IMR-90 (cell line): ENCODE data around the gene VPS8. TPM values are rescaled to one million over a fixed set of nuclear protein-coding genes. Genes with fewer than 3 reads are reported as not detected.

Experiments
- ATAC-seq: fragments of 200-7000 bp; cut with Tn5 transposase; 2 replicates; pipeline ENCODE4 v1.9.1; 2020; ENCODE audit warnings: low read depth, mild to moderate bottlenecking, moderate library complexity
- BruUV-seq: library from RNA; stranded (reverse); fragments of 400-500 nt; replicated peaks from 2 replicates; lab custom pipeline; 2021; lab: Mats Ljungman, UMichigan
- CTCF ChIA-PET: fragments of 300-600 bp; formaldehyde crosslinking; extraction: SDS; loops from one replicate; lab custom pipeline; 2021; ENCODE audit warnings: antibody characterized with exemption; lab: Yijun Ruan, JAX
- POLR2A ChIA-PET: fragments of 300-600 bp; sonication (Branson Sonifier 250); formaldehyde crosslinking; loops from one replicate; lab custom pipeline; 2022; ENCODE audit warnings: antibody characterized with exemption; ENCODE audit not compliant: unreplicated experiment; lab: Charles Lee
- DNase-seq: peaks from one replicate; pipeline ENCODE4 v3.0.0; 2013
- H2AFZ ChIP-seq: replicated peaks from 2 replicates; pipeline ENCODE3; 2013; ENCODE audit warnings: low read length, mild to moderate bottlenecking; ENCODE audit not compliant: poor library complexity
- H2AK5ac ChIP-seq: 2 replicates; pipeline ENCODE4 v1.6.1; 2013; ENCODE audit warnings: low read depth, low read length, inconsistent platforms
- H2AK9ac ChIP-seq: replicated peaks from 2 replicates; pipeline ENCODE3; 2013; ENCODE audit warnings: mild to moderate bottlenecking, low read depth, low read length, moderate library complexity; ENCODE audit not compliant: poor library complexity
- H2BK120ac ChIP-seq: 2 replicates; pipeline ENCODE4 v1.6.1; 2013; ENCODE audit warnings: low read depth, low read length, inconsistent platforms
- H2BK15ac ChIP-seq: 3 replicates; pipeline ENCODE4 v1.6.1; 2013; ENCODE audit warnings: low read depth, low read length, inconsistent platforms
- H2BK20ac ChIP-seq: 2 replicates; pipeline ENCODE4 v1.6.1; 2013; ENCODE audit warnings: low read depth, mild to moderate bottlenecking, inconsistent platforms, low read length, moderate library complexity
- H2BK5ac ChIP-seq: 2 replicates; pipeline ENCODE4 v1.6.1; 2013; ENCODE audit warnings: mild to moderate bottlenecking, low read depth, low read length, inconsistent platforms; ENCODE audit not compliant: poor library complexity, severe bottlenecking
- H3K14ac ChIP-seq: replicated peaks from 2 replicates; pipeline ENCODE4 v1.6.1; 2013; ENCODE audit warnings: low read depth, low read length, inconsistent platforms
- H3K18ac ChIP-seq: 2 replicates; pipeline ENCODE4 v1.6.1; 2013; ENCODE audit warnings: low read depth, low read length, control low read depth
- H3K23ac ChIP-seq: 2 replicates; pipeline ENCODE4 v1.6.1; 2013; ENCODE audit warnings: low read depth, low read length, inconsistent platforms
- H3K27ac ChIP-seq: 2 replicates; pipeline ENCODE4 v1.5.1; 2013; ENCODE audit warnings: mild to moderate bottlenecking, control low read depth, low read length; ENCODE audit not compliant: insufficient read depth
- H3K27me3 ChIP-seq: 2 replicates; pipeline ENCODE4 v1.6.1; 2013; ENCODE audit warnings: low read length; ENCODE audit not compliant: control insufficient read depth, insufficient read depth
- H3K36me3 ChIP-seq: 2 replicates; pipeline ENCODE4 v1.6.1; 2013; ENCODE audit warnings: low read length, mixed read lengths; ENCODE audit not compliant: control insufficient read depth, insufficient read depth
- H3K4ac ChIP-seq: 2 replicates; pipeline ENCODE4 v1.6.1; 2013; ENCODE audit warnings: low read depth, low read length, inconsistent platforms
- H3K4me1 ChIP-seq: 2 replicates; pipeline ENCODE4 v1.6.1; 2013; ENCODE audit warnings: low read length, mixed read lengths; ENCODE audit not compliant: control insufficient read depth, insufficient read depth
- H3K4me2 ChIP-seq: 2 replicates; pipeline ENCODE4 v1.6.1; 2013; ENCODE audit warnings: low read depth, mild to moderate bottlenecking, control low read depth, low read length, moderate library complexity
- H3K4me3 ChIP-seq: 2 replicates; pipeline ENCODE4 v1.5.1; 2013; ENCODE audit warnings: low read depth, mild to moderate bottlenecking, control low read depth, low read length, moderate library complexity; ENCODE audit not compliant: insufficient read depth
- H3K56ac ChIP-seq: 2 replicates; pipeline ENCODE4 v1.6.1; 2013; ENCODE audit warnings: low read length, inconsistent platforms; ENCODE audit not compliant: insufficient read depth; ENCODE audit errors: extremely low read depth
- H3K79me1 ChIP-seq, 2 experiments: 2 replicates each; pipeline ENCODE4 v1.6.1; 2013; ENCODE audit warnings: low read length in 2 of 2, inconsistent platforms in 1 of 2, low read depth in 1 of 2
- H3K9ac ChIP-seq: 2 replicates; pipeline ENCODE4 v1.6.1; 2013; ENCODE audit warnings: low read depth, low read length, control low read depth
- H3K9me1 ChIP-seq: 2 replicates; pipeline ENCODE4 v1.6.1; 2013; ENCODE audit warnings: low read length, inconsistent platforms; ENCODE audit not compliant: insufficient read depth
- H3K9me3 ChIP-seq: 2 replicates; pipeline ENCODE4 v1.6.1; 2013; ENCODE audit warnings: low read length; ENCODE audit not compliant: control insufficient read depth, insufficient read depth
- H4K20me1 ChIP-seq: 2 replicates; pipeline ENCODE4 v1.6.1; 2013; ENCODE audit warnings: low read length, inconsistent platforms; ENCODE audit not compliant: insufficient read depth
- H4K5ac ChIP-seq: 2 replicates; pipeline ENCODE4 v1.6.1; 2013; ENCODE audit warnings: mild to moderate bottlenecking, low read depth, low read length, control low read depth
- H4K8ac ChIP-seq, 2 experiments: 2 replicates each; pipeline ENCODE4 v1.6.1; 2013; ENCODE audit warnings: low read depth in 2 of 2, low read length in 2 of 2, control low read depth in 1 of 2, inconsistent platforms in 1 of 2
- H4K91ac ChIP-seq: 2 replicates; pipeline ENCODE4 v1.6.1; 2013; ENCODE audit warnings: low read depth, low read length, inconsistent platforms; ENCODE audit not compliant: insufficient read depth
- BHLHE40 ChIP-seq: fragments of 150-350 bp; IDR thresholded peaks from 2 replicates; pipeline ENCODE4 v1.6.1; 2016; ENCODE audit warnings: mild to moderate bottlenecking, low read depth, low read length
- CEBPB ChIP-seq: IDR thresholded peaks from 2 replicates; pipeline ENCODE4 v1.6.1; 2012; ENCODE audit warnings: low read depth, low read length, improper control_type of control experiment
- CTCF ChIP-seq: conservative IDR thresholded peaks from 2 replicates; pipeline ENCODE4 v1.5.1; 2012; ENCODE audit warnings: mild to moderate bottlenecking, low read depth, low read length, improper control_type of control experiment
- FOS ChIP-seq: fragments of 150-350 bp; IDR thresholded peaks from 2 replicates; pipeline ENCODE4 v1.6.1; 2016; ENCODE audit warnings: low read depth, low read length
- MAFK ChIP-seq: IDR thresholded peaks from 2 replicates; pipeline ENCODE4 v1.6.1; 2012; ENCODE audit warnings: low read depth, low read length, improper control_type of control experiment
- MXI1 ChIP-seq: IDR thresholded peaks from 2 replicates; pipeline ENCODE4 v1.6.1; 2012; ENCODE audit warnings: low read depth, mild to moderate bottlenecking, low read length, moderate library complexity, borderline replicate concordance
- RAD21 ChIP-seq: IDR thresholded peaks from 2 replicates; pipeline ENCODE4 v1.6.1; 2012; ENCODE audit warnings: low read length, improper control_type of control experiment
- RCOR1 ChIP-seq: IDR thresholded peaks from 2 replicates; pipeline ENCODE4 v1.6.1; 2012; ENCODE audit warnings: mild to moderate bottlenecking, low read length, improper control_type of control experiment; ENCODE audit not compliant: insufficient replicate concordance
- SMC3 ChIP-seq: fragments of 150-350 bp; IDR thresholded peaks from 2 replicates; pipeline ENCODE4 v1.6.1; 2016; ENCODE audit warnings: low read depth, mild to moderate bottlenecking, antibody characterized with exemption, low read length, moderate library complexity
- WGBS, 2 experiments: methylation state at CpG; one replicate each; pipeline versions ENCODE4 v1.1.5 to v1.1.7; 2013; ENCODE audit warnings: missing lambda C conversion rate in 2 of 2; ENCODE audit not compliant: insufficient read length in 1 of 2; ENCODE audit errors: extremely low coverage in 2 of 2; 5-methylcytosine and 5-hydroxymethylcytosine counted together
- dilution Hi-C: fragments of 300-500 bp; cut with HindIII; formaldehyde crosslinking; loops from one replicate; pipeline ENCODE4 v1.14.3; 2018; ENCODE audit warnings: low sequenced_read_pairs; ENCODE audit not compliant: unreplicated experiment
- in situ Hi-C: fragments of 300-500 bp; cut with MboI; formaldehyde crosslinking; loops from 3 replicates; pipeline ENCODE4 v1.14.3; 2019; ENCODE audit warnings: low sequenced_read_pairs, inconsistent platforms, mixed read lengths
- intact Hi-C: fragments of 100-400 bp; cut with micrococcal nuclease; formaldehyde crosslinking; loops from 2 replicates; pipeline ENCODE4 v1.10.0; 2022
- polyA plus RNA-seq, 3 experiments: library from polyadenylated mRNA; depleted of rRNA; stranded (reverse); fragments of >200 nt; gene quantifications; 2 replicates each; pipeline ENCODE4 v1.2.3, GENCODE V29; 2012; ENCODE audit warnings: low replicate concordance in 1 of 3
- total RNA-seq: library from RNA; depleted of rRNA; stranded (reverse); fragments of >200 nt; gene quantifications from 2 replicates; pipeline ENCODE4 v1.2.3, GENCODE V29; 2012
- TF ChIP-seq, protein P1 (sequence below): fragments of 150-350 bp; IDR thresholded peaks from 2 replicates; pipeline ENCODE4 v1.6.1; 2016; ENCODE audit warnings: low read depth, mild to moderate bottlenecking, low read length, moderate library complexity, borderline replicate concordance
- TF ChIP-seq, protein P2 (sequence below): fragments of 150-350 bp; IDR thresholded peaks from 2 replicates; pipeline ENCODE4 v1.6.1; 2017; ENCODE audit warnings: mild to moderate bottlenecking, antibody characterized with exemption, low read length, low read depth

VPS8 gene
- total and polyA plus RNA-seq, 2 of the 4 experiments (the other 2 are of a cell fraction): 14.0 to 56.1 TPM

GRCh38 chr3:184806567-184807271 is 5.2 kb upstream of the VPS8 start:
- no peak overlapping the region for H3K9ac ChIP-seq
- POLR2A ChIA-PET: no interaction called here
- no peak overlapping the region for H3K4ac ChIP-seq
- no peak overlapping the region for H2AK9ac ChIP-seq
- H3K18ac ChIP-seq: no peak overlapping the region
- CTCF ChIA-PET: no interaction called here
- dilution Hi-C loops: no loop called here
- no peak overlapping the region for H2BK20ac ChIP-seq
- H4K5ac ChIP-seq: no peak overlapping the region
- H3K56ac ChIP-seq: no peak overlapping the region
- DNase-seq: no peak
- no peak overlapping the region for H4K8ac ChIP-seq
- H3K4me2 ChIP-seq: no peak overlapping the region
- H2AFZ ChIP-seq: no peak overlapping the region
- H2AK5ac ChIP-seq: no peak overlapping the region
- no peak overlapping the region for H2BK5ac ChIP-seq
- TF ChIP-seq MXI1 (no peak), CTCF (no peak), RCOR1 (no peak), MAFK (no peak), RAD21 (no peak), FOS (no peak), CEBPB (no peak), BHLHE40 (no peak), SMC3 (no peak)
- TF ChIP-seq, protein P1, sequence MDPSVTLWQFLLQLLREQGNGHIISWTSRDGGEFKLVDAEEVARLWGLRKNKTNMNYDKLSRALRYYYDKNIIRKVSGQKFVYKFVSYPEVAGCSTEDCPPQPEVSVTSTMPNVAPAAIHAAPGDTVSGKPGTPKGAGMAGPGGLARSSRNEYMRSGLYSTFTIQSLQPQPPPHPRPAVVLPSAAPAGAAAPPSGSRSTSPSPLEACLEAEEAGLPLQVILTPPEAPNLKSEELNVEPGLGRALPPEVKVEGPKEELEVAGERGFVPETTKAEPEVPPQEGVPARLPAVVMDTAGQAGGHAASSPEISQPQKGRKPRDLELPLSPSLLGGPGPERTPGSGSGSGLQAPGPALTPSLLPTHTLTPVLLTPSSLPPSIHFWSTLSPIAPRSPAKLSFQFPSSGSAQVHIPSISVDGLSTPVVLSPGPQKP: no peak
- TF ChIP-seq, protein P2, sequence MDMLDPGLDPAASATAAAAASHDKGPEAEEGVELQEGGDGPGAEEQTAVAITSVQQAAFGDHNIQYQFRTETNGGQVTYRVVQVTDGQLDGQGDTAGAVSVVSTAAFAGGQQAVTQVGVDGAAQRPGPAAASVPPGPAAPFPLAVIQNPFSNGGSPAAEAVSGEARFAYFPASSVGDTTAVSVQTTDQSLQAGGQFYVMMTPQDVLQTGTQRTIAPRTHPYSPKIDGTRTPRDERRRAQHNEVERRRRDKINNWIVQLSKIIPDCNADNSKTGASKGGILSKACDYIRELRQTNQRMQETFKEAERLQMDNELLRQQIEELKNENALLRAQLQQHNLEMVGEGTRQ: no peak
- no TSS peak for BruUV-seq
- no peak overlapping the region for H2BK120ac ChIP-seq
- no peaks in the 10 kb centered on the region for H3K79me1 ChIP-seq
- in situ Hi-C loops: loop anchor here (10.0 kb wide), 1 partner anchor 432 kb away; the partner anchor contains the start of gene THPO
- intact Hi-C loops: no loop called here
- WGBS, 2 experiments: no CpG with 5 or more reads among the region's 5 CpGs
- no peaks in the 10 kb centered on the region for H3K27me3 ChIP-seq
- no peaks in the 10 kb centered on the region for H3K9me3 ChIP-seq
- no peak overlapping the region for H3K23ac ChIP-seq
- H3K4me3 ChIP-seq: no peak overlapping the region
- H3K9me1 ChIP-seq: no peaks in the 10 kb centered on the region
- H4K20me1 ChIP-seq: no peaks in the 10 kb centered on the region
- no peak for ATAC-seq
- H3K36me3 ChIP-seq: no peaks in the 10 kb centered on the region
- no peak overlapping the region for H3K27ac ChIP-seq
- no peak overlapping the region for H4K91ac ChIP-seq
- H2BK15ac ChIP-seq: no peak overlapping the region
- no peaks in the 10 kb centered on the region for H3K4me1 ChIP-seq
- H3K14ac ChIP-seq: no peak overlapping the region
